KMS-11 (cell line): Measurements from ENCODE around the gene IFNA1.

Experiments
- H2AFZ ChIP-seq: fragments of 200-600 bp; sonication (generic); 2 replicates; pipeline ENCODE4 v1.6.1; 2016; ENCODE audit warnings: antibody characterized with exemption, mixed run types, low read depth
- H3K27ac ChIP-seq: fragments of 200-600 bp; sonication (generic); 2 replicates; pipeline ENCODE4 v1.6.1; 2016; ENCODE audit warnings: mild to moderate bottlenecking, mixed run types
- H3K27me3 ChIP-seq: fragments of 200-600 bp; sonication (generic); 2 replicates; pipeline ENCODE4 v1.6.1; 2017; ENCODE audit warnings: mild to moderate bottlenecking, low read depth, mixed run types, moderate library complexity; ENCODE audit not compliant: insufficient read depth
- H3K36me3 ChIP-seq: fragments of 200-600 bp; sonication (generic); 2 replicates; pipeline ENCODE4 v1.6.1; 2017; ENCODE audit warnings: mild to moderate bottlenecking, mixed run types; ENCODE audit not compliant: insufficient read depth
- H3K4me1 ChIP-seq: fragments of 200-600 bp; sonication (generic); 2 replicates; pipeline ENCODE4 v1.6.1; 2016; ENCODE audit warnings: mild to moderate bottlenecking, low read depth, mixed run types; ENCODE audit not compliant: poor library complexity, severe bottlenecking
- H3K4me2 ChIP-seq: fragments of 200-600 bp; sonication (generic); 2 replicates; pipeline ENCODE4 v1.7.0; 2016; ENCODE audit warnings: mild to moderate bottlenecking, mixed run types
- H3K4me3 ChIP-seq: fragments of 200-600 bp; sonication (generic); IDR thresholded peaks from 2 replicates; pipeline ENCODE4 v1.6.1; 2017; ENCODE audit warnings: low read depth, low read length, mixed read lengths; ENCODE audit not compliant: insufficient read depth
- H3K79me2 ChIP-seq: fragments of 200-600 bp; sonication (generic); 2 replicates; pipeline ENCODE4 v1.6.1; 2016; ENCODE audit warnings: low read depth, mixed run types; ENCODE audit not compliant: insufficient read depth
- H3K9ac ChIP-seq: fragments of 200-600 bp; sonication (generic); 2 replicates; pipeline ENCODE4 v1.6.1; 2016; ENCODE audit warnings: mild to moderate bottlenecking, mixed run types
- H4K20me1 ChIP-seq: fragments of 200-600 bp; sonication (generic); 2 replicates; pipeline ENCODE4 v1.6.1; 2016; ENCODE audit warnings: mild to moderate bottlenecking, mixed run types; ENCODE audit not compliant: insufficient read depth
- TF ChIP-seq, protein P1 (sequence below): fragments of 200-600 bp; sonication (generic); conservative IDR thresholded peaks from 2 replicates; pipeline ENCODE4 v1.6.1; 2017; ENCODE audit warnings: low read depth, mild to moderate bottlenecking, antibody characterized with exemption, low read length, moderate library complexity, mixed read lengths

IFNA1 gene

DNA sequence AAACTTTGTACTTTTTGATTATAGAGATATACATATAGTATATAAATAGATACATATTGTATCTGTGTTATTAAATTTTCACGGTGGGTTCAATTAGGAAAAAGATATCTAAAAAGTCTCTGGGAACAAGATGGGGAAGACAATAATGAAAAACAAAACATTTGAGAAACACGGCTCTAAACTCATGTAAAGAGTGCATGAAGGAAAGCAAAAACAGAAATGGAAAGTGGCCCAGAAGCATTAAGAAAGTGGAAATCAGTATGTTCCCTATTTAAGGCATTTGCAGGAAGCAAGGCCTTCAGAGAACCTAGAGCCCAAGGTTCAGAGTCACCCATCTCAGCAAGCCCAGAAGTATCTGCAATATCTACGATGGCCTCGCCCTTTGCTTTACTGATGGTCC is at the start of gene IFNA1:
IFNA1 (plus strand) TSS at position 301 of the 400 bp plus-strand sequence; CDS start at position 370, 69 bp downstream.
- H2AFZ ChIP-seq, result no peak within 1 kb of the TSS

DNA sequence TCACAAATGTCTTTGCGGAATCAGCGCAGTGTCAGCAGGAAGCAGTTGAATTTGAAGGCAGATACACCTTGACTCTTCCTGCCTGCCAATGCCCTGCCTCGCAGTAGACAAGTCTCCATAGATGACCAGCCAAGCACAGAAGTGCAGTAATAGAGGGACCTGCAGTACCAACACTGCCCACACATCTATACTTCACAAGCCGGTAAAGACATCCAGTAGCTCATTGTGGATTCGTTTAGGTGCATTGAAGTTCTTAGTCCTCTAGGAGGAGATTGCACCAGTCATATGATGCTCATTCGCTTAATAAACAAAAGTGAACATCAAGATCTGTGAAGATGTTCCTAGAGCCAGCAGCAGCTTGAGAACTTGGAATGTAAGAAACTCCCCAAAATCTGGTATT is 48.0 kb upstream of the IFNA1 start:
- H3K9ac ChIP-seq, result no peak overlapping the region
- TF ChIP-seq, protein P1, sequence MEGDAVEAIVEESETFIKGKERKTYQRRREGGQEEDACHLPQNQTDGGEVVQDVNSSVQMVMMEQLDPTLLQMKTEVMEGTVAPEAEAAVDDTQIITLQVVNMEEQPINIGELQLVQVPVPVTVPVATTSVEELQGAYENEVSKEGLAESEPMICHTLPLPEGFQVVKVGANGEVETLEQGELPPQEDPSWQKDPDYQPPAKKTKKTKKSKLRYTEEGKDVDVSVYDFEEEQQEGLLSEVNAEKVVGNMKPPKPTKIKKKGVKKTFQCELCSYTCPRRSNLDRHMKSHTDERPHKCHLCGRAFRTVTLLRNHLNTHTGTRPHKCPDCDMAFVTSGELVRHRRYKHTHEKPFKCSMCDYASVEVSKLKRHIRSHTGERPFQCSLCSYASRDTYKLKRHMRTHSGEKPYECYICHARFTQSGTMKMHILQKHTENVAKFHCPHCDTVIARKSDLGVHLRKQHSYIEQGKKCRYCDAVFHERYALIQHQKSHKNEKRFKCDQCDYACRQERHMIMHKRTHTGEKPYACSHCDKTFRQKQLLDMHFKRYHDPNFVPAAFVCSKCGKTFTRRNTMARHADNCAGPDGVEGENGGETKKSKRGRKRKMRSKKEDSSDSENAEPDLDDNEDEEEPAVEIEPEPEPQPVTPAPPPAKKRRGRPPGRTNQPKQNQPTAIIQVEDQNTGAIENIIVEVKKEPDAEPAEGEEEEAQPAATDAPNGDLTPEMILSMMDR, result 0 out of 2 replicates have a peak, but pooled peaks have one; percentile 18
- H2AFZ ChIP-seq, result no peak overlapping the region
- H4K20me1 ChIP-seq, result no peaks in the 10 kb centered on the region
- no peak overlapping the region for H3K27ac ChIP-seq
- no peaks in the 10 kb centered on the region for H3K79me2 ChIP-seq
- no peaks in the 10 kb centered on the region for H3K36me3 ChIP-seq
- peaks cover 17% of the 10 kb centered on the region for H3K4me1 ChIP-seq
- no peaks in the 10 kb centered on the region for H3K27me3 ChIP-seq
- H3K4me2 ChIP-seq, result no peak overlapping the region
- no peak overlapping the region for H3K4me3 ChIP-seq

More for the DNA sequence above, at the start of gene IFNA1:
- Histone ChIP-seq H3K9ac (no peak within 1 kb of the TSS), H3K4me1 (peaks cover 17% of the 10 kb centered on the region), H3K79me2 (no peaks in the 10 kb centered on the region), H3K4me3 (no peak within 1 kb of the TSS), H4K20me1 (no peaks in the 10 kb centered on the region), H3K27ac (no peak within 1 kb of the TSS), H3K36me3 (no peaks in the 10 kb centered on the region), H3K27me3 (no peaks in the 10 kb centered on the region), H3K4me2 (no peak within 1 kb of the TSS)
- TF ChIP-seq, protein P1, result no peak

DNA sequence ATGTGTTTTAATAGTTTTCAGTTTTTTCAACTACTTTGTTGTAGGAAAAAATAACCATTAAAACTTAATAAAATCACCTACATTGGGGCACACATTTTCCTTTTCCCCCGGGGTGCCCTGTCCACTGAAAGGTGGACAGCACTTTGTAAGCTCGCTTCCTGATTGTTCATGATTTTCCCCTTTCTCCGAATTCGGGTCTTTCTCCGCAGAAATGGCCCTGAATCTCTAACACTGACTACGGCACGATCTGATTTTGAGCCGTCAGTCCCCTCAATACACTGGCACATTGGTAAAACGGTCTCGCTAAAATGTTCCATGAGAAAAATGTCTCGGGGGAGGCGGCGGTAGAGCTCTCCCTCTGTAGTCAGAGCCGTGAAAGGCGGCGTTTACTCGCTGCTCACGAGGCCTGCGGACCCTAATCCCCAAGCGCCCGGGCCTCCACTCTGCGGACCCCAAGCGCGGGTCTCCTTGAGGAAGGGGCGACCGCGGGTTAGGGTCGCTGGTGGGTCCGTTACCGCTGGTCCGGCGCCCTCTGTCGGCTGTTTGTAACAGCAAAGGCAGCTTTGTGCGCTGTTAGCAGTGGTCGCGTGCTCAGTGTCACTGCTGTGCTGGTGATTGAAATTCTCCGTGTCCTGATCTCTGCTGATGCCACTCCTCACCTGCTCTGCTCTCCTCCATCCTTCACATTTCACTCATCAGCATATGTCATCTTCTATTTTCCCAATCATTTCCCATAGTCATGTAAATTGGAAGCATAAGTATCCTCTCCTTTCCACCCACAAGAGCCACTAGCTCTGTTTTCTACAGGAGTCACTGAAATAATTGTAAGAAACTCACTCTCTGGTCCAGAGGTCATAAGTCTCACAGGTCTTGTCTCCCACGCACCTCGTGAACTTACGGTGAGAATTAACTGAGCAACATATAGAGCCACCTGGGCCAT is 44.2 kb upstream of the IFNA1 start:
- TF ChIP-seq, protein P1, result no peak
- no peak overlapping the region for H3K4me2 ChIP-seq
- no peaks in the 10 kb centered on the region for H3K36me3 ChIP-seq
- H3K4me3 ChIP-seq, result no peak overlapping the region
- peaks cover 49% of the 10 kb centered on the region for H3K4me1 ChIP-seq
- no peaks in the 10 kb centered on the region for H3K79me2 ChIP-seq
- no peak overlapping the region for H3K9ac ChIP-seq
- H3K27ac ChIP-seq, result no peak overlapping the region
- H4K20me1 ChIP-seq, result no peaks in the 10 kb centered on the region
- no peaks in the 10 kb centered on the region for H3K27me3 ChIP-seq
- H2AFZ ChIP-seq, result no peak overlapping the region

DNA sequence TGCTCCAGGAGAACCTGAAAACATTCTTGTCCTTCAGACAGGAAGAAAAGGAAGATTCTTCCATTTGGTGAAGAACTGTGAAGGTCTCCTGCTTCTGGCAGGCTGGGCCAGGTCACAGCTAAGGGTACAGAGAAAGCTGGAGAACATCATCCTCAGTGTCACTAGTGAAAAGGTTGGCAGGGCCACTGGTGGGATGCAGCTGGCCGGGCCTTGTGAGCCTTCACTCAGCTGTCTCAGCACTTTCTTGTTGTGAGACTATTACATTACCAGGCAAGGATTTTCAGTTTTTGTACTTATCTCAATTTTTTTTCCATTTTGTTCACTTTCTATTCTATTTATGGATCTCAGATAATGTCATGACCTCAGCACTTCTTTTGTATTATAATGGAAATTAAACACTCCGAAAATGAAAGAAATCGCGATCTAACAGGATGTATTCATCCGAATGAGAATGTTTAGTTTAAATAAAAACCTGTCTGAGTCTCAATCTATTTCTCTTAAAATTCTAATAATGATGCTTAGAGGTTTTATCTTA is 41.2 kb upstream of the IFNA1 start:
- Histone ChIP-seq H3K4me1 (peaks cover 43% of the 10 kb centered on the region), H4K20me1 (no peaks in the 10 kb centered on the region), H2AFZ (no peak overlapping the region), H3K4me3 (no peak overlapping the region), H3K27me3 (no peaks in the 10 kb centered on the region), H3K36me3 (no peaks in the 10 kb centered on the region), H3K79me2 (no peaks in the 10 kb centered on the region), H3K27ac (peak overlapping the region; percentile 19; the same call in 1 of the 2 replicates), H3K4me2 (peak overlapping the region; percentile 36), H3K9ac (no peak overlapping the region; the same call in 1 of the 2 replicates)
- TF ChIP-seq, protein P1, result no peak
